GM21360 (cell line): ENCODE results near the gene TEKT2.

ENCODE experiments used
- ATAC-seq: cut with Tn5 transposase; IDR thresholded peaks from one replicate; pipeline ENCODE4 v1.9.1; 2021; ENCODE audit warnings: mild to moderate bottlenecking, moderate library complexity; ENCODE audit not compliant: unreplicated experiment

Gene TEKT2

GRCh38 chr1:36099681-36100341 is 15.9 kb downstream of the TEKT2 start:
- ATAC-seq, result no peak

- ATAC-seq, result no peak
Observed at GRCh38 chr1:36100376-36100775, 16.5 kb downstream of the TEKT2 start.

DNA sequence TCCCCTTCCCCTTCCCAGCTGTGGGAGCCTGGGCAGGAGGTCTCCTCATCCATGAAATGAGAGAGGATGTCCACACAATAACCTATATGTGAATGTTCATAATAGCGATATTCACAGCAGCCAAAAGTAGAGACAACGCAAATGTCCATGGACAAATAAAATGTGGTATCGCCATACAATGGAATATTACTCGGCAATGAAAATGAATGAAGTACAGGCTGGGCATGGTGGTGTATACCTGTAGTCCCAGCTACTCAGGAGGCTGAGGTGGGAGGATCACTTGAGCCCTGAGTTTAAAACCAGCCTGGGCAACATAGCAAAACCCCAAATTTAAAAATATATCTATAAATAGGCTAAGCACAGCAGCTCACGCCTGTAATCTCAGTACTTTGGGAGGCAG is 17.7 kb downstream of the TEKT2 start:
- ATAC-seq, result no peak

GRCh38 chr1:36106269-36106668 is 22.4 kb downstream of the TEKT2 start:
- no peak for ATAC-seq

- no peak for ATAC-seq
Observed at GRCh38 chr1:36107394-36107793, 23.5 kb downstream of the TEKT2 start.

GRCh38 chr1:36108314-36108713 is 24.4 kb downstream of the TEKT2 start:
- ATAC-seq, result no peak

DNA sequence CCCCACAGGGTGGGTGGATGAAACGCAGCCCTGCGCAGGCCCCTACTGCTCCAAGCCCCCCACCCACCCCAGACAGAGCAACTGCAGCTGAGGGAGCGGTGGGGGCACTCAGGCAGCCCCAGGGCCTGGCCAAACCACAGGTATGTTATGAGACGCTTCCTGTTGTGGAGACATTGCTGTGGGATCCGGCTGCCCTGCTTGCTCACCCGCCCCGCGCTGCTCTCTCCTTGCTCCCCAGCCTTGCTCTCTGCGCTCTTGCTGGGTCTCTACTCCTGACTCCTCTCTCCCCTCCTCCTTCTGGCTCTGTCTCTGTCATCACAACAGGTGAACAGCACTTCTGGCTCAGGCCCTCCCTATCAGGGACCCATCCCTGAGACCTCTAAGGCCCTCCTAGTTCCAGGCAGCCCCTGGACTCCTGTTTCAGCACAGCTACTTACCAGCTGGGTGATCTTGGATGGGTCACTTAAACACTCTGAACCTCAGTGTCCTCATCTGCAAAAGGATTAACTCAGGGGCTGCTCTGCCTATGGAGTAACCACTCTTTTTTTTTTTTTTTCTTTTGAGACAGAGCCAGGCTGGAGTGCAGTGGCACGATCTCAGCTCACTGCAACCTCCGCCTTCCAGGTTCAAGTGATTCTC is 25.3 kb downstream of the TEKT2 start:
- ATAC-seq, result no peak

DNA sequence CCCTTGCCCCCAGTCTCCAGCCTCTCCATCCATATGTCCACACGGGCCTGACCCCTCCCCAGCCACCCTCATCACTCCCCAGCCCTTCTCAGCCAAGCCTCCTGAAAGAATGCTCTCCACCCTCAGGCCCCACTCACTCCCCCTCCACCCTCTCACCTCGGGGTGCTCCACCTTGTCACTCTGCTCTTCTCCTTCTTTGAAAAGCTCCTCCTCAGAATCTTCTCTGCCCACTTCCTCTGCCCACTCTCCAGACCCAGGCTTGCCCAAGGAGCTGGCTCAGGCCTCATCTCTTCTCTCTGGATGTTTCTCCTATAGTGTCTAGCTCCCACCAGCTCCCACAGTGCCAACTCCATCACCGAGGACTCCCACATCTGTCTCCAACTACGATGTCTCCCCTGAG is 27.3 kb downstream of the TEKT2 start:
- no peak for ATAC-seq

DNA sequence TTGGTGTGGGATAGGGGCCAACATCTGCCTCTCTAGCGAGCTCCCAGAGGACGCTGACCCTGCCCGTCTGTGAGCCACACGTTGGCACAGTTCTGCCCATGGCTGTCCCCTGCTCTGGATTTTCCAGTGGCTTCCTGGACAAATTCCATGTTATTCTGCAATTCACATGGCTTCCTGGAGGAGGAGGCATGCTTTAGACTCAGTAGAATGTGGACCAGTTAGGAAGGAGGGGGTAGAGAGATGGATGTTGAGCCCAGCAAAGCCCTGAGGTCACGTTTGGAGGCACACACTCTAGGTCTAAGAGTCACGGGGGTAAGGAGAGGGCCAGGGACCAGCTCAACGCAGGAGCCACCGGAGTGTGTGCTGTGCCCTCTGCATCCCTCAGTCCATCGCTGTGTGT is 28.9 kb downstream of the TEKT2 start:
- ATAC-seq, result no peak

DNA sequence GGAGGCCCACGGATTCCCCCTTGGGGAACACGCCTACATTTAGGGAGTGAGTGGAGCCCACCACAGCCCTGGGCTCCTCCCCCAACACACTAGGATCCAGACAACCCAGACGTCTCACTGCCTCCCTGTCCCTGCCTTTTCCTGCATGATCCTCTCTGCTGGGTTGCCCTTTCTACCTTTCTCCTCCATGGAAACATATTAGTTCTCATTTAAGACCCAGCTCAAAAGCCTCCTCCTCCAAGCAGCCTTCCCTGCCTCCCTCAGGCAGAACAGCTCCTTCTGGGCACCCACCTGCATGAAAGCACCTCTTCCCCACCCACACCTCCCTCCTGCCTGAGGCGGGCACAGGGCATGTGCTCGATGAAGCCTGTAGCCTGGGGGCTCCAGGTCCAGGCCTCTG is 30.5 kb downstream of the TEKT2 start:
- ATAC-seq, result no peak

- no peak for ATAC-seq
Observed at GRCh38 chr1:36115200-36115669, 31.3 kb downstream of the TEKT2 start.

GRCh38 chr1:36115931-36116330 is 32.0 kb downstream of the TEKT2 start:
- no peak for ATAC-seq

DNA sequence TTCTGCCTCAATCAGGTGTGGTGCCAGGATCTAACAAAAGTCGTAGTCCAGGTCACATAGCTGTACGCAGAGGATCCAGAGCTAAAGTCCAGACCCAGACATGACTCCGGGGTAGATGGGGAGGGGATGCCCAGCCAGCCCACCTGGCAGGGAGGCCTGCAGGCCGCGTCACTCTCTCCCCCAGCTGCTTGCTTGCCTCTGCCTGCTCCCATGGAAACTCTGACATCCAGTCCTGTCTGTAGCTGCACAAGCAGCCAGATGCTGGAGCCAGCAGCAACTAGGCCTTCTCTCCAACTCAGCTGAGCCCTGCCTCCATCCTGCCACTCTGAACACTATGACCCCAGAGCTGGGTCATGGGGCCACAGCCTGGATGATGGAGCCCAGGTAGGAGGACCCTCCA is 33.0 kb downstream of the TEKT2 start:
- no peak for ATAC-seq

- no peak for ATAC-seq
Observed at GRCh38 chr1:36118447-36119204, 34.7 kb downstream of the TEKT2 start.

DNA sequence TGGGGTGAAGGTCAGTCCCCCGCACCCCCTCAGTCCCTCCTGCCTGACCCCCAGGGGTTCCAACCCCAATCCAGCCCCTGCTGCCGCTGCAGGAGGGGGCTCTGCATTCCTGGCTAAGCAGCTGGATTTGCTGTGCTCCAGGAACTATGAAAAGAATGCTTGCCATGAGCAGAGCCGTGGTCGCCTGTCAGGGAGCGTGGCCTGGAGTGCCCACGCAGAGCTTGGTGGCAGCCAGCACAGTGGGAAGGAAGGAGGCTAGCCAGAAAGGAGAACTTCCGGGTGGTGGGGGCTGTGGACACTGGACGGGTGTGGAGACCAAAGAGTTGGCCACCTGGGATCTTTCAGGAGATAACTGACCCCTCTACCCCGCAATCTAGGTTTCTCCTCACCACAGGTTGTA is 35.6 kb downstream of the TEKT2 start:
- no peak for ATAC-seq

DNA sequence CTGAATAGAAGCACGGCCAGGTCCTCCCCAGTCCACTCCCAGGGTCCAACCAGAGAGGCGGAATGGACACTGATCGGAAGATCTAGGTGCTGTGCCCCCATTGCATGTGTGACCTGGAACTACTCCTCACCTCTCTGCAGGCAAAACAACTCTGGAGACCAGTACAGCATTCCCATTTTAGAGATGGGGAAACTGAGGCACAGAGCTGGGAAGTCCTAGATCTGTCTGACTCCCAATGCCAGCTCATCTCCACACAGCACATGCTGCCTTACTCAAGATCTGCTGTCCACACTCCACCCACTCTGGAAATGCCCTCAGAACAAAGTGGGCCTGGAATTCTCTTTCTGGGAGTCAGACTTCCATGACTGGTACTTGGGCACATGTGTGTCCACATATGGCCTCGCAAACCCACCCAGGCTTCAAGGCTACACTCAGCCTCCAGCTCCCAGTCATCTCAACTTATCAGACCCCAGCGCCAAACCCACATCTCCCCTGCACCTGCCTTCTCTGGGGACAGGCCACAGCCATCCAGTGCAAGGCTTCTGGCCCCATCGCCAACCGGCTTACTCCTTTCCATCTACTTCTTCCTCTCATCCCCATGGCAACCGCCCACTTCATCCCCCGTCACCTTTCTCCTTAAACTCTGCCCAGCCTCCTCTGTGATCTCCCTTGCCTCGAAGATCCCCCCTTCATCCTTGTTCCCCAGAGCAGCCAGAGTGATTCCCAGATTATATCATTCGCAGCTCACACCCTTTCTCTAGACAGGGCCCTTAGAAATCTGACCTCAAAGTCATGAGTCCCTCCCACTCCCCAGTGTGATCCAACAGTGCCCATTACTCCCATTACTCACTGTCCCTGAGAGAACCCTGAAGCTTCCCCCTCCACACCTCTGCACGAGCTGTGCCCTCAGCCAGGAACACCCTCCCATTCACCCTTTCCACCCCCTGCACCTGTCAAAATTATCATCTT is 38.5 kb downstream of the TEKT2 start:
- ATAC-seq, result no peak

DNA sequence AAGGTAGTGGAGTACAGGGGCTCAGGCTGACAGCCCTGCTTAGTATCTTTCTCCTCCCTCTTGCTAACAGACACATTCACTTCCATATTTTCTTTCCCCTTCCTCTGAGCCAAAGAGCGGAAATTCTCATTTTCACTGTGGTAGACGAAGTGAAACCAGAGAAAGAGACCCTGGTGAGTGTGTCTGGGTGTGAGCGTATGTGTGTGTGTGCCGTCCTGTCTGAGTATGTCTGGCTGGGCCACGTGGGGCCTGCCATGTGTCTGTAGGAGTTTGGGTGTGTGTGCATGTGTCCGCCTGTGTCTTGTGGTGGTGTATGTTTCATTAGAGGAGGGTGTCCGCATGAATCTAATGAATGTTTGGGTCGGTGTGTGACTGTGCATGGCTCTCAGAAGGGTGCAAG is 39.5 kb downstream of the TEKT2 start:
- no peak for ATAC-seq

DNA sequence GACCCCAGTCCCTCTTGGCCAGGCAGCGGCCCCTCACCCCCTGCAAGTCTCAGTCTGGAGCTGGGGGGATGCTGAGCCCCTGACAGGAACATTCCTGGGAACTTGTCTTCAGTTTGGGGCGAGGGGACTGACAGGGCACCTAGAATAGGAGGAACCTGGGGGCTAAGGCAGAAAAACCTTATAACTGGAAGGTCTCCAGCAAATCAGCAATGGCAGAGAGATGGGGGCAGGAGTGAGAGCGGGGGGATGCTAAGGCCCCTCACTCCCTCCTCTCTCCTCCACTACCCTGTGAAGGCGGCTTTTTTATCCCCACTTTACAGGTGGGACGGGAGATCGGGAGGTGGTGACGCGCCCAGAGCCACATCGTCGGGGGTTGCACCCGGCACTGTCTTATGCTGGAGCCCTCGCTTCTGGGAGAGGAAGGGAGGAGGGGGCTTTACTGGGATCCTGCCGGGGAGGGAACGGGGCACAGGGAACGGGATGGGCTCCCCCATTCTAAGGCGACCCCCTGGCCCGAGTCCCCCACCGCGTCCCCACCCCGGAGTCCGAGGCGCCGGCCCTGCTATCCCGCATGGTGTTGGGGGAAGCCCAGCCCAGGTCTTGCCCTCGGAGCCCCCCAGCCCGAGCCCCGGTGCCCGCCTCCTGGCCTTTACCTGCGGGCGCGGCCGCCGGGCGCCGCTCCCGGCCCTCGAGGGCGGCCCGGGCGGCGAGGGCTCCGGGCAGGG is 40.7 kb downstream of the TEKT2 start:
- ATAC-seq, result no peak

GRCh38 chr1:36125129-36125991 is 41.5 kb downstream of the TEKT2 start, which contains the start of gene COL8A2:
TSS of gene COL8A2 (minus strand) at chr1:36125222. CDS start at chr1:36100242, 24,980 bp downstream.
- ATAC-seq, result no peak
